HuH-7.5 (cell line): Measurements from ENCODE around the gene MRPS18A.
"Not testable (repeated sequence)": the region's sequence is repeated elsewhere in the genome, so short reads cannot be mapped to it uniquely, and the experiment has no call there.

Experiments
- DNase-seq: peaks from one replicate; pipeline ENCODE4 v3.0.0; 2011; ENCODE audit warnings: low spot score

The MRPS18A gene

GRCh38 chr6:43717389-43717788 is 29.8 kb upstream of the MRPS18A start:
- DNase-seq = no peak

- no peak for DNase-seq
These were observed 28.5 kb upstream of the MRPS18A start for GRCh38 chr6:43716099-43716498.

- DNase-seq = no peak
These were observed 27.6 kb upstream of the MRPS18A start for GRCh38 chr6:43715056-43715788.

- no peak for DNase-seq
These were observed 26.9 kb upstream of the MRPS18A start for GRCh38 chr6:43714311-43715055.

GRCh38 chr6:43713643-43714310 is 26.2 kb upstream of the MRPS18A start:
- DNase-seq = no peak

GRCh38 chr6:43712579-43712978 is 25.0 kb upstream of the MRPS18A start:
- no peak for DNase-seq

- DNase-seq = no peak
These were observed 23.0 kb upstream of the MRPS18A start for GRCh38 chr6:43710576-43710975.

- no peak for DNase-seq
These were observed 22.2 kb upstream of the MRPS18A start for GRCh38 chr6:43709654-43710303.

GRCh38 chr6:43708860-43709653 is 21.5 kb upstream of the MRPS18A start:
- no peak for DNase-seq

GRCh38 chr6:43707767-43708166 is 20.2 kb upstream of the MRPS18A start:
- DNase-seq = no peak

- DNase-seq = no peak
These were observed 19.7 kb upstream of the MRPS18A start for GRCh38 chr6:43707269-43707668.

GRCh38 chr6:43706788-43707187 is 19.2 kb upstream of the MRPS18A start:
- no peak for DNase-seq

- no peak for DNase-seq
These were observed 18.4 kb upstream of the MRPS18A start for GRCh38 chr6:43705996-43706395.

- no peak for DNase-seq
These were observed 16.2 kb upstream of the MRPS18A start for GRCh38 chr6:43703512-43704429.

- DNase-seq = no peak
These were observed 15.2 kb upstream of the MRPS18A start for GRCh38 chr6:43702534-43703440.

- no peak for DNase-seq
These were observed 14.6 kb upstream of the MRPS18A start for GRCh38 chr6:43702171-43702533.

- DNase-seq = not testable (repeated sequence)
These were observed 13.5 kb upstream of the MRPS18A start for GRCh38 chr6:43700939-43701560.

GRCh38 chr6:43699564-43700186 is 12.1 kb upstream of the MRPS18A start:
- no peak for DNase-seq
